Fibroblast of skin of right biceps (primary cell): ENCODE results near the gene PGAM1.
A peak's percentile ranks its signal among the peaks of the same experiment; 100 is the strongest.
"Not testable (repeated sequence)": the region's sequence is repeated elsewhere in the genome, so short reads cannot be mapped to it uniquely, and the experiment has no call there.

ENCODE experiments used
- DNase-seq: peaks from one replicate; pipeline ENCODE4 v3.0.0-alpha.2; 2013

Gene PGAM1

DNA sequence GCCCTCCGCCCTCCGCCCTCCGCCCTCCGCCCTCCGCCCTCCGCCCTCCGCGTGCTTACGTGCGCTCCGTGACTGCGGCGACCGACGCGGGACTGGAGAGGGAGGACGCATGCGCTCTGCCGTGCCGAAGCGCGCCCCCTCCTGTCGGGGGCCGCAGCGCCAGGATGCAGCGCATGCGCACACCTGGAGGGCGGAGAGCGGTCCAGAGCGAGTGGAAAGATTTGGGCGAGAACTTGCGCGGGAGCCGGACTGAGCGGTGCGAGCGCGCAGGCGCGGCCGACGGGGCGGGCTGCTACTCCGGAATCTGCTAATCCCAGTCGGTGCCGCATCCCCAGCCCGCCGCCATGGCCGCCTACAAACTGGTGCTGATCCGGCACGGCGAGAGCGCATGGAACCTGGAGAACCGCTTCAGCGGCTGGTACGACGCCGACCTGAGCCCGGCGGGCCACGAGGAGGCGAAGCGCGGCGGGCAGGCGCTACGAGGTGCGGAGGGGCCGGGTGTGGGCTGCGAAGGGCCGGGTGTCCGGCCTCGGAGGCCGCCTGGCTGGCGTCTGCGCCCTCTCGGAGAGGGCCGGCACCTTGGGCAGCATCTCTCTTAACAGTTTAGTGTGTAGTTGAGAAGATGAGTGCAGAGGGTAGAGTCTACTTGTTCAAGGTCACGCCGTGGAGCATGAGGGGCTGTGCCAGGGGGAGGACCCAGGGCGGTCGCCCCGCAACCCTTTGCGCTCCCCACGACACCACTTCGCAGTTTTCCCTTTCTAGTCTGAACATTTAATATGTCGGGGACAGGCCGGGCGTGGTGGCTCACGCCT is at the start of gene PGAM1:
Gene PGAM1, plus strand, starts transcription at position 228 of the 812 bp plus-strand sequence. Its CDS starts 117 bp downstream, at position 345.
- peak; percentile 96 for DNase-seq

DNA sequence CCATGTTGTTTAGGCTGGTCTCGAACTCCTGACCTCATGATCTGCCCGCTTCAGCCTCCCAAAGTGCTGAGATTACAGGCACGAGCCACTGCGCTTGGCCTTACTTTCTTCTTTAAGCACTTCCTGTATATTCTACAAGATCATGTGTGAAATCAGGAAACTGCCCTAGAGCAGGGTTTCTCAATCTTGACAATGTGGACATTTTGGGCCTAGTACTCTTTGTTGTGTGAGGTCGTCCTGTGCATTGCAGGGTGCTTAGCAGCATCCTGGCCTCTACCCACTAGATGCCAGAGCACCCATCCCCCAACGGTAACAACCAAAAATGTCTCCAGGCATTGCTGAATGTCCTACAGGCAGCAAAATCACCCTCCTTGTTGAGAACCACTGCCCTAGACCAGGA is 49.6 kb upstream of the PGAM1 start:
- DNase-seq = no peak

DNA sequence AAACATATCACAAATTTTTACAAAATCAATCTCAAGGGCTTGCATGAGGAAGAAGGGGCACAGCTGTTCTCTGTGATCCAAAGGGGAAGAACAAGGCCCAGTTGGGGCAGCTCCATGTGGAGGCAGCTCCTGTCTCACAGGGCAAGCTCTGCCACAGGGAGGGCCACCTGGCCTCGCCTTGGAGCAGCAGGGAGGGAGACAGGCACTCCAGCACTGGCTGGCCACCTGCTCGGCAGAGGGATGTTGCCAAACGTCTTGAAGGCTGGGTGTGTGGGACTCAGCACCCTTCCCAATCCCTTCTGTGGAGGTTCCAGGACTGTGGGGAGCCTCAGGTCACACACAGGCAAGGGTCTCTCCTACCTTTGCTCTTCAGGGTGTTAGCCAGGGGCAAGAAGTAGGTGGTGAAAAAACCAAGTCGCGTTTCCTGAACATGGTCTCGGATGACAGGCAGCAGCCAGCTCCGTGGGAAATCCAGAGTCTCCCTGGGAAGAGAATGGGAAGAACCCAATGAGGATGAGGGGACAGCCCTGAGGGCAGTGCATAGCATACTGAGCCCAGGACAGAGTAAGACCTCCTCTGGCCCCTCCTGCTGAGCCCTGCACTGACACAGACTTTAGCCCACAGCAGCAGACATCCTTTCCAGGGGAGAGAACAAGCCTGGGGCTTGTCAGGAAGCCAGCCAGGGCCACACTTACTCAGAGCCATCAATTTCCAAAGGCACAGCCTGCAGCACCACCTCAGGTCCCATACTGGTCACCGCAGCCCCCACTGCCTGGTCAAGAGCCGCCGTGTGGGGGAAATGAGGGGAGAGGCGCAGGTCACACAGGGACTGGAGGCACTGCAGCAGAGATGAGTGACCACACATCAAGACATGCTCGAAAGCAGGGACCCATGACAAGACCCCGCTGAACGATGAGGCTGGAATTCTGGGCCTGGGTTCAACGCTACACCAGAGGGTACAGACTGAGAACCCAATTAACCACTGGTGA is 46.8 kb upstream of the PGAM1 start:
- DNase-seq = no peak

DNA sequence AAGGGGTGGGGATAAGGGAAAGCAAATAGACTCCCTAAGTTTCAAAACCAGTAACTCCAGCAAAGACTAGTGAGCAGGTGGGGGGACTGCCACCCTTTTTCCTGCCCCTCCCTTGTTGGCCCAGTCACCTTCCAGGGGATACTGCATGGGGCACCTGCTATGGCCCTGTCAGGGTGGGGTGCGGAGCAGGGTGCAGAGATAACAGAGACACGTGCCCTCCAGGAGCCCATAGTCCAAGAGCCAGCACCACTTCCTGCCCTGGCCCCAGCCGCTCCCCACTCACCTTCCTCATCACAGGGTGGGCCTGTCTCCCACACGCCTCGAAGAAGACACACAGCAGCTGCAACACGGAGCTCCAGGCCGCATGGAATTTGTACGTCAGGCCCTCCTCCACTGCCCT is 45.5 kb upstream of the PGAM1 start:
- no peak for DNase-seq

DNA sequence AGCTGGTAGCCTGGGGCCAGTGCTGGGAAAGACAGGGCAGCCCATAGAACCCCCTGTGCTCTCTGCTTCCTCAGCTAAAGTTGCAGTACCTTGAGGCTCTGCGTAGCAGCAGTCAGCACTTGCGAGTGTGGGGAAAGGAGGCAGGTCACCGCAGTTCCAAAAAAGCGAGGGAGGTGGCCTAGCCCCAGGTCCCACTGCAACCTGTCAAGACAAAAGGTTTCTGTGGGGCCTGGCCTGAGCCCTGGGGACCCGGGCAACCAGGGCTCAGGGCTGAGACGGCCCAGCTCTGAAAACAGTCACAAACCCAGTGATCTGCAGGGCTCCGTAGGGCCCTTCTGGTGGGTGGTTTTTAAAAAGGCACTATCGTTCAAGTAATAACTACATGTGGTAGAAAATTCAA is 44.4 kb upstream of the PGAM1 start:
- DNase-seq = no peak

GRCh38 chr10:97383159-97383558 is 42.8 kb upstream of the PGAM1 start:
- DNase-seq = no peak

GRCh38 chr10:97384156-97384555 is 41.8 kb upstream of the PGAM1 start:
- DNase-seq = no peak

- DNase-seq = no peak
Measured at GRCh38 chr10:97384641-97385040, 41.4 kb upstream of the PGAM1 start.

- DNase-seq = no peak
Measured at GRCh38 chr10:97385565-97385964, 40.4 kb upstream of the PGAM1 start.

DNA sequence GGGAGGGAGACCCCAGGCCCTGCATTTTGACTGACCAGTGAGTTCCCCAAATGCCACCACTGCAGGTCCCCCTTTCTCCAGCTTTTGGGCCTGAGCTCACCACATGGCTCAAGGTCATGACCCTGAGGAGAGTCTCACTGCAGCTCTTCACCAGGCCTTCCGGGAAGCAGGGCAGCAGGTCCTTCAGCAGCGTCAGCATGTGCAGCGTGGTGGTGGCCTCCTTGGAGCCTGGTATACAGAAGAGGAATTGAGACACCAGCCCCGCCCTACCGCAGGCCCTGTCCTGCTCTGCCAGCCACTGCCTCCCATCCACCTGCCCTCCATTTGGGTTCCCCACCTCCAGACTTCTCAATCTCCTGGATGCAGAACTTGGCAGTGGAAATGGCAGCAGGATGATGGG is 37.8 kb upstream of the PGAM1 start:
- no peak for DNase-seq

DNA sequence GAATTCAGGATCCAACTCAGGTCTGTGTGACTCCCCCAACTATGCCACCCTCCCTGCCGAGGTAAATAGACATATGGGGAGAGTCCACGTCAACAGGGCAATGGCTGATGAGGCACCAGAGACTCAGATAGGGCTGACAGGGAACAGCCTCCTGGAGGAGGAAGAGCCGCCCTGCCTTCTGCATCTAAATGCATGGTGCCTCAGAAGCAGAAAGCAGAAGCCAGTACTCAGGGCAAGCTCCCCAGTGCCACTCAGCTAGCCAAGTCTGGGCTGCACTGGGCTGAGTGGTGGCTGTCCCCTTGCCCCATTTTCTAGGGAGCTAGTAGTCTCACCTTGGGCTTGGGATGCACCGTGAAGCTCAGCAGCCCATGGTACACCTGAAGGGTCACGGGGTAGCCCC is 35.9 kb upstream of the PGAM1 start:
- no peak for DNase-seq

DNA sequence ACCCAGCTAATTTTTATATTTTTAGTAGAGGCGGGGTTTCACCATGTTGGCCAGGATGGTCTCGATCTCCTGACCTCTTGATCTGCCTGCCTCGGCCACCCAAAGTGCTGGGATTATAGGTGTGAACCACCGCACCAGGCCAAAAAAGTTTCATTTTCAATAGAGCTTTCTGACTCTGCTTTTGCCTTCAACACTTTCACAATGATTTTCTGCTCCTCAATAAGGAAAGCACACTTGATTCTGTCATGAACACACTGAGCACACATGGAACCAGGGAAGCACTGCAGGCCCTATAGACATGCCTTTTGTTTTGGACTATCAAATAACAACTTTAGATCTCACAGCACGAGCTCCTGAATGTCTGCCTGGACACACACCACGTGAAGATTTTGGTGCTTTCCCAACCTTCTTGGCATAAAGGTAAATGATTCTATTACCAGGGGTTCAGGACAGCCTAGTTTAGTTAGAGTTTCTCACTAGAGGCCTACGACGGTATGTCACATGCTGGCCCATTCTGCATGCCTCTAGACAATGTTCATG is 32.9 kb upstream of the PGAM1 start:
- no peak for DNase-seq

DNA sequence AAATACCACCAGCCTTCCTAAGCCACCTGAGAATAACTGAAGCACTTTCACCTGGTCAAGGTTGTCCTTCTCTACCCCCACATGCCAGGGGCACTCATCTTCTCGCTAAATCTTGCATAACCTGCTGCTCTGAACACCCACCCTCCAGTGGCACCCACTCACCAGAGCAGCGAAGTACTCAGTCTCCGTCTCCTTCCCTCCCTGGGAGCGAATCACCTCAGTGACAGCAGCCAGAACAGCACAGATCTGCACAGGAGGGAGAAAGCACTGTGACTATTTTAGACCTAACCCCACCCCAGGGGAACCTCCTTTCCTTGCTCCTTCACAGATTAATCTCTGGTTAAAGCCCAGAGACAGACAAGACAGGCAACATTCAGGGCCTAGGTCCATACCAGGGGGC is 29.9 kb upstream of the PGAM1 start:
- no peak for DNase-seq

DNA sequence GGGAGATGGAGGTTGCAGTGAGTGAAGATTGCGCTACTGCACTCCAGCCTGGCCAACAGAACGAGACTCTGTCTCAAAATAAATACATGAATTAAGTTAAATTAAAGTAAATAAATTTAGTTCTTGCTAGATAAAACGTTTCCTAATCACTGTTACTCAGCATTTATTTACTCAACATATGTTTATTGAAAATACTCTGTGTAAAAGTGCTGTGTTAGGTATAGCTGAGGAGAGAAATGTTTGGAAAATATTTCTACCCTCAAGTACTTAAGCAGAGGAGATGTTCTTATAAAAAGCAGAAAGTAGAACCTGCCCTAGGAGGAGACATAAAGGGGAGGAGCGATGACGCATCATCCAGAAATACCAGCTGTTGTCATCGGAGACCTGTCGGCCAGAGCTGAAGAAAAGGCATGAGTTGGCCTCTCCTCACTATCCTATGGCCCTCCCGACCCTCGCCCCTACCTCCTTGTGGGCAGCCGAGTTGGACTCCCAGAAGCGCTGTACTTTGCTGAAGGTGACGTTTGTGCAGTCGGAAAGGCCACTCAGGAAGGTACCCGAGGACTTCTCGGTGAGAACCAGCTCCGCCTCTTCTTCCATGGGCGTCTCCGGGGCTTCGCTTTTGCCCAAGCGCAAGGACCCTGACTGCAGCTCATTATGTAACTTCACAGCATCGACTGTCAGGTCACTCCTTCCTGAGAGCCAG is 26.0 kb upstream of the PGAM1 start:
- DNase-seq = peak; percentile 59

DNA sequence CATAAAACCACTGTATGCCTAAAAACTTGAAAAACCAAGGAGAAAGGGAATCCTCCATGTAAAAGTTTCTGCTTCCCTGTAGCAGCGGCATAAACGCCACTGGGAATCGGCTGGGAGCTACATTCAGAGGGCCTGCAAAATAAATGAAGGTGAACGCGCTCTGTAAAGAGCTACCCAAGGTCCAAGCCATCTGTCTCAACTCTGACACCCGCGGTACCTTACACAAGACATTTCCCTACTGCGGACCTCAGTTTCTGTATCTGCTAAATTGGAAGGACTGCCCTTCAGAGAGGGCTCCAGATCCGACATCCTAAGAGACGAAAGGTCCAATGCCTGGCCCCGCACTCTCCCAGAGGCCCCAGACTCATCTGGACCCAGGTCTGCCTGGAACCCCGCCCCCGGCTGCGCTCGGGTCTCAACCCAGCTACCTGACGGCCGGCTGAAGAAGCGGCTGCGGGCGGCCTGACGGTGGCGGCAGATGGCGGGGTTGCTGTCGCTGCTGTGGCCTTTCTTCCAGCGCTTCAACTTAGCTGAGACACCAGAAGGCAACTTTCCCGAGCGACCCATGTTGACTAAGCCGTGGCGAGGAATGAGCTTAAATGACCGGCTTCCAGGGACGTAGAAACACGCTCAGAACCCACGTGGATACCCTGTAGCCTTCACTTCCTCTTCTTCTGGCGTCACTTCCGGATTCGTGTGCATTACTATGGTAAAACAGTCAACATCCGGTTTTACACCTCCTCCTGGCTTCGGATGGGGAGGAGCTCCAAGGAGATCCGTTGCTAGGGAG is 25.1 kb upstream of the PGAM1 start, which contains the start of gene RRP12:
Gene RRP12, minus strand, starts transcription at position 676 of the 790 bp plus-strand sequence. Its CDS starts 109 bp downstream, at position 567.
- DNase-seq = peak; percentile 99

DNA sequence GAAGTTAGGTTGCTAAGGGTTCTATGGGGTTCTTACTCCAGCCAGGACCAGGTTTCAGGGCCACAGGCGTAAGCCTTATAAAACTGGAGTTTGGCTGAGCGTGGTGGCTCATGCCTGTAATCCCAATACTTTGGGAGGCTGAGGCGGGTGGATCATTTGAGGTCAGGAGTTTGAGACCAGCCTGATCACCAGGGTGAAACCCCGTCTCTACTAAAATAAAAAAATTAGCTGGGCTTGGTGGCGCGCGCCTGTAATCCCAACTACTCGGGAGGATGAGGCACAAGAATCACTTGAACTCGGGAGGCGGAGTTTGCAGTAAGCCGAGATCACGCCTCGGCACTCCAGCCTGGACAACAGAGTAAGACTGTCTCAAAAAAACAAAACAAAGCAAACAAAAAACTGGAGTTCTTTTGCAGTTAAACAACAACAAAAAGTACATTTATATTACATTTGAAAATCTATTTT is 24.5 kb upstream of the PGAM1 start:
- DNase-seq = no peak

GRCh38 chr10:97404044-97404443 is 21.9 kb upstream of the PGAM1 start:
- DNase-seq = no peak

- no peak for DNase-seq
Measured at GRCh38 chr10:97406064-97406463, 19.9 kb upstream of the PGAM1 start.

GRCh38 chr10:97406483-97406882 is 19.5 kb upstream of the PGAM1 start:
- not testable (repeated sequence) for DNase-seq

DNA sequence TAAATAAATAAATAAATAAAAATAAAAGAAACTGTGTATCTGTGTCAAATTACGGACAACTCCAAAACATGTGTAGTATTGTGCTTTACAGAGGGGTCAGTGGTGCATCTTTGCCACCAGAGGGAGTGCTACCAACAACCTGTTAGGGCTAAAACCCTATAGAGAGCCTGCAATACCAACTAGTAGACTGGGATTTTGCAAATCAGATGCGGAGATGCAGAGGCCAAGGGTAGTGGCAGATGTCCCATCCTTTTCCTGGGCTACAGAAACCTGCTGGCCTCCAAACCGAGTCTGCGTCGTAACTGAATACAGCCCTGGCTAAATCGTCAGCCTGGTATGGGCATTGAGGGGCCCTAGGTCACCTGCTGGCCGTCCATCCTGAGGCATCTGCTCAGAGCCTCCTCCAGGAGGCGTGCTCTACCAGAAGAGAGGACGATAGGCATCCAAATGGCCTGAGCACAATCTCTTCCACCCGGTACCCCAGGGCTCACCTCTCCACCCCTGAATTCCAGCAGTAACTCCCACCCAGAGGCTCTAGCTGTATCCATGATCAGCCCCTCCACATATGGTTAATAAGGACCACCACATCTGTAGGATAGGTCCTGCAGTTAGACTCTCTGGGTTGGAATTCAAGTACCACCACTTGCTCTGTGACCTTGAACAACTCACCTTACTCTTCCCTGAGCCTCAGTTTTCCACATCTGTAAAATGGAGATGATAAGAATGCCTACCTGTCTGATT is 18.6 kb upstream of the PGAM1 start:
- peak; percentile 73 for DNase-seq

- DNase-seq = no peak
Measured at GRCh38 chr10:97407952-97408248, 18.1 kb upstream of the PGAM1 start.
